Right atrium auricular region (tissue), 2 donors: ENCODE data around the gene CDYL2. TPM values are rescaled to one million over a fixed set of nuclear protein-coding genes. Genes with fewer than 3 reads are reported as not detected.

Experiments
- DNase-seq: peaks from one replicate; pipeline ENCODE4 v3.0.0-alpha.2; 2019; ENCODE audit warnings: low spot score
- H3K27ac ChIP-seq, 2 donors: fragments of 200-600 bp; sonication (generic); 1 replicate in 1 of 2; 2 replicates in 1 of 2; pipeline ENCODE4 v1.5.1; 2016 to 2019
- H3K27me3 ChIP-seq, 2 donors: fragments of 200-600 bp; sonication (generic); one replicate each; pipeline versions ENCODE4 v1.5.1 to v1.6.0; 2017 to 2019
- H3K36me3 ChIP-seq: fragments of 200-600 bp; sonication (generic); one replicate; pipeline ENCODE4 v1.5.1; 2016
- H3K4me1 ChIP-seq, 2 donors: fragments of 200-600 bp; sonication (generic); one replicate each; pipeline versions ENCODE4 v1.5.1 to v1.6.0; 2017 to 2019
- H3K4me3 ChIP-seq, 2 donors: fragments of 200-600 bp; sonication (generic); 1 replicate in 1 of 2; 2 replicates in 1 of 2; pipeline ENCODE4 v1.5.1; 2017 to 2019; ENCODE audit warnings: mild to moderate bottlenecking in 1 of 2, moderate library complexity in 1 of 2
- H3K9me3 ChIP-seq, 2 donors: fragments of 200-600 bp; sonication (generic); one replicate each; pipeline ENCODE4 v1.5.1; 2019
- total RNA-seq, 2 donors: library from RNA; depleted of rRNA; stranded (reverse); fragments of >200 nt; gene quantifications; one replicate each; pipeline ENCODE4 v1.1.0, GENCODE V29; 2016
- TF ChIP-seq, protein P1 (sequence below), 2 donors: fragments of 200-600 bp; sonication (generic); IDR thresholded peaks; one replicate each; pipeline ENCODE4 v1.5.1; 2019; ENCODE audit warnings: antibody characterized with exemption in 2 of 2

CDYL2 gene
- total RNA-seq, 2 donors from 2014 or later = 1.4 to 2.9 TPM

DNA sequence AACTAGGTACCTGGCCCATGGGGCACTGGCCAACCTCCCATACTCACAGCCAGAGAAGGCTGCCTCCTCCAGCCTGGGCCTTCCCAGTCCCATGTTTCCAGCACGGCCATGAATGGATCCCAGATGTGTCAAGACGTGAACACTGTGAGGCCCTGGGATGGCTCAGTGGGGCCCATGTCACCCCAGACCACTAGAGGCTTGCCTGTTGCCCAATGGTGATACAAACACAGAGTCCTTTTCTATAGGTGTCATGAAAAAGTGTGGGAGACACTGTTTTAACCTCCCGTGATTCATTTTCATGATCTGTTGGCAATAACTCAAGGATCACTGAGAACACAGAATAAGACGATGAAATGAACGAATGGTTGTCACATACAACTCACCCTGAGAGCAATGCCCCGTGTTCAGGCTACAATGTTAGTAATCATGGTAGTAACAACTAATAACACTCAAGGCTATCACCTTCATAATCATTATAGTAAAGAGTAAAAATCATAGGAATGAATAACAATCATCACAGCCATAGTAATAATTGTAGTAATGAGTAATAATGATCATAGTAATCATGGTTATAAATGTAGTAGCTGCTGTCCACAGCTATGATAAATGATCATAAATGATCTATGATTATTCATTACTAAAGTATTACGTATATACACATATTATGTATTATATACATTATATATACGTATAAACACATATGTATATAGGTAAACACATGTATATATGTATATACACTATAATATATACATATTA, 199.6 kb downstream of the CDYL2 start:
- no peaks in the 10 kb centered on the region for H3K27me3 ChIP-seq
- H3K4me1 ChIP-seq = no peaks in the 10 kb centered on the region
- TF ChIP-seq, protein P1, sequence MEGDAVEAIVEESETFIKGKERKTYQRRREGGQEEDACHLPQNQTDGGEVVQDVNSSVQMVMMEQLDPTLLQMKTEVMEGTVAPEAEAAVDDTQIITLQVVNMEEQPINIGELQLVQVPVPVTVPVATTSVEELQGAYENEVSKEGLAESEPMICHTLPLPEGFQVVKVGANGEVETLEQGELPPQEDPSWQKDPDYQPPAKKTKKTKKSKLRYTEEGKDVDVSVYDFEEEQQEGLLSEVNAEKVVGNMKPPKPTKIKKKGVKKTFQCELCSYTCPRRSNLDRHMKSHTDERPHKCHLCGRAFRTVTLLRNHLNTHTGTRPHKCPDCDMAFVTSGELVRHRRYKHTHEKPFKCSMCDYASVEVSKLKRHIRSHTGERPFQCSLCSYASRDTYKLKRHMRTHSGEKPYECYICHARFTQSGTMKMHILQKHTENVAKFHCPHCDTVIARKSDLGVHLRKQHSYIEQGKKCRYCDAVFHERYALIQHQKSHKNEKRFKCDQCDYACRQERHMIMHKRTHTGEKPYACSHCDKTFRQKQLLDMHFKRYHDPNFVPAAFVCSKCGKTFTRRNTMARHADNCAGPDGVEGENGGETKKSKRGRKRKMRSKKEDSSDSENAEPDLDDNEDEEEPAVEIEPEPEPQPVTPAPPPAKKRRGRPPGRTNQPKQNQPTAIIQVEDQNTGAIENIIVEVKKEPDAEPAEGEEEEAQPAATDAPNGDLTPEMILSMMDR (IDR thresholded peaks at IDR 0.05) = no peak
- DNase-seq = no peak
- no peak overlapping the region for H3K4me3 ChIP-seq
- no peaks in the 10 kb centered on the region for H3K9me3 ChIP-seq
- H3K36me3 ChIP-seq = no peaks in the 10 kb centered on the region
- H3K27ac ChIP-seq = no peak overlapping the region

GRCh38 chr16:80602894-80603293, 201.5 kb downstream of the CDYL2 start:
- H3K4me1 ChIP-seq = no peaks in the 10 kb centered on the region
- no peak for DNase-seq
- no peaks in the 10 kb centered on the region for H3K9me3 ChIP-seq
- no peaks in the 10 kb centered on the region for H3K36me3 ChIP-seq
- no peak overlapping the region for H3K4me3 ChIP-seq
- H3K27ac ChIP-seq = no peak overlapping the region
- no peaks in the 10 kb centered on the region for H3K27me3 ChIP-seq
- TF ChIP-seq, protein P1 (IDR thresholded peaks at IDR 0.05) = no peak

GRCh38 chr16:80601182-80601581, 203.2 kb downstream of the CDYL2 start:
- H3K27ac ChIP-seq = no peak overlapping the region
- no peak for DNase-seq
- H3K9me3 ChIP-seq = no peaks in the 10 kb centered on the region
- no peaks in the 10 kb centered on the region for H3K27me3 ChIP-seq
- TF ChIP-seq, protein P1 (IDR thresholded peaks at IDR 0.05) = no peak
- H3K4me1 ChIP-seq = no peaks in the 10 kb centered on the region
- no peaks in the 10 kb centered on the region for H3K36me3 ChIP-seq
- no peak overlapping the region for H3K4me3 ChIP-seq

- Histone ChIP-seq H3K36me3 (no peaks in the 10 kb centered on the region), H3K27ac (no peak overlapping the region), H3K9me3 (no peaks in the 10 kb centered on the region), H3K27me3 (no peaks in the 10 kb centered on the region), H3K4me1 (no peaks in the 10 kb centered on the region), H3K4me3 (no peak overlapping the region)
- DNase-seq = no peak
- TF ChIP-seq, protein P1 (IDR thresholded peaks at IDR 0.05) = no peak
Measured at GRCh38 chr16:80599466-80599865, 204.9 kb downstream of the CDYL2 start.

DNA sequence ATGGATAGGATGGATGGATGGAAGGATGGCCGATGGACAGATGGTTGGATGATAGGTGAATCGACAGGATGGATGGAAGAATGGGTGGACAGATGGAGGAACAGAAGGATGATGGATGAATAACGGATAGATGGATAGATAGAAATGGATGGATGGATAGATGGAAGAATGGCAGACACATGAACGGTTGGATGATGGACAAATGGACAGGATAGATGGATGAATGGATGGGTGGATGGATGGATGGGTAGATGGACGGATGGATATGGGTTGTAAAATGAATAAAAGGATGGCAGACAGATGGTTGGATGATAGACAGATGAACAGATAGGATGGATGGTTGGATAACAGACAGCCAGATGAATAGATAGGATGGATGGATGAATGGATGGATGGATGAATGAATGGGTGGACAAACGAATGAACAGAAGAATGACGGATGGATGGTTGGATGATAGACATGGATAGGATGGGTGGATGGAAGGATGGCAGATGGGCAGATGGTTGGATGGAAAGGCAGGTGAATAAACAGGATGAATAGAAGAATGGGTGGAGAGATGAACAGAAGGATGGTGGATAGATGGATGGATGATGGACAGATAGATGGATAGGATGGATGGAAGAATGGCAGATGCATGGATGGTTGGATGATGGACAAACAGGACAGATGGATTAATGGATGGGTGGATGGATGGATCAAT, 207.7 kb downstream of the CDYL2 start:
- no peak overlapping the region for H3K27ac ChIP-seq
- no peaks in the 10 kb centered on the region for H3K4me1 ChIP-seq
- TF ChIP-seq, protein P1 (IDR thresholded peaks at IDR 0.05) = no peak
- H3K36me3 ChIP-seq = no peaks in the 10 kb centered on the region
- no peak for DNase-seq
- no peaks in the 10 kb centered on the region for H3K9me3 ChIP-seq
- no peaks in the 10 kb centered on the region for H3K27me3 ChIP-seq
- no peak overlapping the region for H3K4me3 ChIP-seq
